ENCODE measurements around the gene KDM5D.

DNA sequence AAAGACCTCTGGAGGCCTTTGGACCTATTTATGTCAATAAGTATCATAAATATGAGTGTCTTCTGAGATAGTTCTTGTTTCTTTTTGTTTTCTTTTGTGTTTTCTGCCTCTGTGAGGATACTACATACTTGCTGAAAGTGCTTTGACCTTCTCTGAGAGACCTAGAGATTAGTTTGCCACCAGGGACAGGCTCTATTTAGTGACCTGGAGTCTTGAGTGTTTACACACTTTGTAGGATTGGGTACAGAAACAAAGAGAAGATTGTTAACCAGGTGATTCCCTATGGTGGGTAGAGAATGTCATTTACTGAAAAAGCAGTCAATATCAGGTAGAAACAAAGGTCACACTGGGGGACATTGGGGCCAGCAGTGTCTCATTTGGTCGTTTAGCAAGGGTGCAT, 63.7 kb downstream of the KDM5D start:
- no peak for TF ChIP-seq FOXM1 (IDR thresholded peaks at IDR 0.05; ENCODE audit: borderline replicate concordance)
- no peak for TF ChIP-seq SP1 (IDR thresholded peaks at IDR 0.05)
- no peak for TF ChIP-seq TARDBP (IDR thresholded peaks at IDR 0.05)
- TF ChIP-seq CTBP1 (IDR thresholded peaks at IDR 0.05; ENCODE audit: borderline replicate concordance), result no peak
- no peak for TF ChIP-seq FOXA1 (IDR thresholded peaks at IDR 0.05)
- no peak for TF ChIP-seq BHLHE40 (IDR thresholded peaks at IDR 0.05; ENCODE audit: borderline replicate concordance)
- TF ChIP-seq ZNF384 (IDR thresholded peaks at IDR 0.05), result no peak
- no peak for TF ChIP-seq ARNT (IDR thresholded peaks at IDR 0.05)
- TF ChIP-seq SUZ12 (IDR thresholded peaks at IDR 0.05), result no peak
